HG03045 (cell line): Measurements from ENCODE around the gene PNPLA2.

Experiments used
- ATAC-seq: cut with Tn5 transposase; IDR thresholded peaks from one replicate; pipeline ENCODE4 v1.9.1; 2021; ENCODE audit warnings: mild to moderate bottlenecking, moderate library complexity; ENCODE audit not compliant: unreplicated experiment

Gene PNPLA2

DNA sequence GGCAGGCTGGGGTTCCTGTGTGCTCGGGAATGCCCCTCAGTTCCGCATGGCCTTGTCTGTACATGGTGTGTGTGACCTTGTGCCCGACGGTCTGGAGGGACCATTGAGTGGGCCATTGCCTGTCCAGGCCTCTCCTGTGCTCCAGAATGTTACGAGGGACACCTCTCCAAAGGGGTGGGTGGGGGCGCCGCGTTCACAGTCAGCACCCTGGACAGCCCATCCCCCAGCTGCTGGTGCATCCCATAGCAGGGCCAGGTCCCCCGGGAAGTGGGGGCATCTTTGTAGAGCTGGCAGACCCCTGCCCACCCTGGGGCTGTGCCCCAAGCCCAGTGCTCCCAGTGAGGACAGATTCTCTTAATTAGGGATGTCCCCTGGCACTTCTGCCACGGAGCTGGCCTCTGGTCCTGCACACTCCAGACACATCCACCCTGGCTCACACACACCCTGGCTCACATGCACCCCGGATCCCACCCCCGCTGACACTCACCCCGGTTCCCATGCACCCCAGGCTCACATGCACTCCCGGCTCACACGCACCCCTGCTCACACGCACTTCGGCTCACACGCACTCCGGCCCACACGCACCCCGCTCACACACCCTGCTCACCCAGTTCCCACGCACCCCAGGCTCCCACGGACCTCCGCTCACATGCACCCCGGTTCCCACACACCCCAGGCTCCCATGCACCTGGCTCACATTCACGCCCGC lies 39.5 kb downstream of the PNPLA2 start:
- no peak for ATAC-seq

DNA sequence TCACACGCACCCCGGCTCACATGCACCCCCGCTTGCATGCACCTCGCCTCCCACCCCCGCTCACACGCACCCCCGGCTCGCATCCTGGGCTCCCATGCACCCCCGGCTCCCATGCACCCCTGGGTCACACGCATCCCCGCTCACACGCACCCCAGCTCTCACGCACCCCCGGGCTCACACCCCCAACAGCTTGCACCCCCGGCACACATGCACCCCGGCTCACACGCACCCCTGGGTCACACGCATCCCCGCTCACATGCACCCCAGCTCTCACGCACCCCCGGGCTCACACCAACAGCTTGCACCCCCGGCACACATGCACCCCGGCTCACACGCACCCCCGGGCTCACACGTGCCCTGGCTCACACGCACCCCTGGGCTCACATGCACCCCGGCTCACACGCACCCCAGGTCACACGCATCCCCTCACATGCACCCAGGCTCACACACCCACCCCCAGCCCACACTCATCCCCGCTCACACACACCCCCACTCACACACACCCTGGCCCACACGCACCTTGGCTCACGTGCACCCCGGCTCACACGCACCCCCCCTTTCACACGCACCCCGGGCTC lies 40.1 kb downstream of the PNPLA2 start:
- ATAC-seq = no peak

- no peak for ATAC-seq
Measured at GRCh38 chr11:859394-860131, 40.8 kb downstream of the PNPLA2 start.

DNA sequence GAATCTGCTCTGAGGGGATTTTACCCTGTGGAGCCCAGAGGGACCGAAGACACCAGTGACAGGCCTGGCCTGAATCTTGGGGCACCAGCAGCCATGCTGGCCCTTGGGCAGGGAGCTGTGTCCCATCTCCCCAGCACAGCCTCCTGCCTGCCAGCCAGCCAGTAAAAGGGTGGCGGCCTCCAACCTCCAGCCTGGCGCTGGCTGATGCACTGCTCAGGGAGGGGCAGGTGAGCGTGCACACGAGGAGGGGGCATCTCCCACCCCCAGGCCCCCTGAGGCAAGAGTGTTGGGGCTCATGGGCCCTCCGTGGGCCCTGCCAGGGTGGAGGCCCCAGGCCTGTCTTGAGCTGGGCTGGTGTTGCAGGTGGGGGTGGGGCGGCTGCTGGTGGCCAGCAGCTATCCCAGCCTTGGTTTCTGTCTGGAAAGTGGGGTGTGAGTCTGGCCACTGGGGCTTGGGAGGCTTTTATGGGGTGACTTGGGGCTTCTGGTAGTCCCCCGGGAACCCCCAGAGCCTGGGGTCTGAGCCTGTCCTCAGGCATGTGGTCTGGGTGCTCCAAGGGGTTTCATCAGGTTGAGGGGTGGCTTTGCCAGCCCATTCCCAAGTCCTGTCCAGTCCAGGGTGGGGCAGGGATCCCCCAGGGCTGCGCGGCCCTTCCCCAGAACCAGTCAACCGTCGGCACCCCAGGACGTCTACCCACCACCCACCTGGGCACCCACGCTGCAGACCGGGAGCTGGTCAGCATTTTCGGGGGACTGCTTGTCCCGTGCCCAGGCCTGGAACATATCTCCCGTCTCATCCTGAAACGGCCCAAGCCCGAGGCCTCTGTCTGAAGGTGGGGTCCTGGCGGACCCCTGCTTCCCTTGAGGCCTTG lies 41.8 kb downstream of the PNPLA2 start:
- ATAC-seq = no peak

- no peak for ATAC-seq
Measured at GRCh38 chr11:861105-861479, 42.4 kb downstream of the PNPLA2 start.

DNA sequence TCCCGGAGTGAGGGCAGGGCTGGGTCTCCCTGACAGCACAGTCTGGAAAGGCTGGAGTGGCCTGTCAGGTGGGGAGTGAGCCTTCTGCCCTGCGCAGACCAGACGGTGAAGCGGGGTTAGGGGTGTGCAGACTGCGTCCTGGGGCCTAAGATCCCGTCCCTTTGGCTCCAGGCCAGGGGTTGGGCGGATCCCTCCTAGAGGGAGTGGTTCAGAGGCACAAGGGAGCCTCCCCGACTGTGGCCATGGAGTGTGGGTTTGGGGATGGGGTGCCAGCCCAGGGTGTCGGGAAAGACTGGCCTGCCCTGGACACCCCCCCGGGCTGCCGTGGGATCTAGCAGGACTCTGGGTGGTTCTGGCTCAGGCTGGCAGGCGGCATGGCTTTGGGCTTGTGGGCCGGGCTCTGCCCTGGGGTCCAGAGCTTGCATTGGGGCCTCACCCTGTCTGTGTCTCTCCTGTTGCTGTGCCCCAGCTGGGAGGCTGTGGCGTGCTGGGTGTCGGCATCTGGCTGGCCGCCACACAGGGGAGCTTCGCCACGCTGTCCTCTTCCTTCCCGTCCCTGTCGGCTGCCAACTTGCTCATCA lies 43.5 kb downstream of the PNPLA2 start:
- no peak for ATAC-seq

DNA sequence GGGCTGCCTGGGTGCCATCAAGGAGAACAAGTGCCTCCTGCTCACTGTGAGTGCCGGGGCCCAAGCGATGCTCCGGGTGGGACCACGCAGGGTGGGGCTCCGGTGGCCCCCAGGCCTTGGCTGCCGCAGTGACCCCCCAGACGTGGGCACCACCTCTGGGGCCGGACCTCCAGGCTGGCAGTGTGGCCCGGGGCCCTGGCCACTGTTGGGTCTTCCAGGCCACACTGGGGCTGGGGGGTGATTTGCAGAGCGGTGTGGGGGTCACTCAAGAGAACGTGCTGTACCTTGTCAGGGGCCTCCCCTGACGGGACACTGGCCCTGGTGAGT lies 43.9 kb downstream of the PNPLA2 start:
- ATAC-seq = no peak

DNA sequence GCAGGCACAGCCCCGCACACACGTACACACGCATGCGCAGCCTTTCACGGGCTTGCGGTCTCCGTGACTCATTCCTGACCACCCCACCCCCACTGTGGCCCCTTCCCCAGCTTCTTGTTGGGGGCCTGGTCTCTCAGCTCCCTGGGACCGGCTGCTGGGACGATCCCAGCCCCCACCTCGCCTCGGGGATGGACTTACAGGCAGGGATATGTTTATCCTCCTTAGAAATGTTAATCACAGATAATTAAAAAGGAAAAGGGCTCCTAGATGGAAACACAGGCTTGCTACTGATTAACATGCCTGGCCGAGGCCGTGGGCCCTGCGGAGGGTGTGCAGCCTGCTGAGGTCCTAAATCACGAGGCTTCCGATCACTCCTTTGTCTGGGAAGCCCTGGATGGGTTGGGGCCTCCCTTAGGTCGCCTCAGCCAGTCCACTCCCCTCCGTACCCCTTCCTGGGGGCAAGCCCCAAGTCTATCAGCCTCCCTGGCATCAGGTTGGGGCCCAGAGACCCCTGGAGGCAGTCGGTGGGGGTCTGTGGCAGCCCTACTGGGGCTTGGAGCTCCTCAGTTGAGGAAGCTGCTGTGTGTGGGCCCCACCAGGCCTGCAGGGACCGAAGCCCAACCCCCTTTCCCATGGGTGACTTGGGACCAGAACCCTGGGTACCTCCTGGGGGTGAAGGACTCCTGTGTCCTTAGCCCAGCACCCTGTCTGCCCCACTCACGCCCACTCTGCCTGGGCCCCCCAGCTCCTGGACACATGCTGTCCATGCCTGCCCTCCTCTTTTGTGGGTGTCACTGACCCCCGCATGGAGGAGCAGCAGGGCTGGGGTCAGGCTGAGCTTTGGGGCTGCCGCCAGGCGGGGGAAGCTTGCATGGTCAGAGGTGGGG lies 44.6 kb downstream of the PNPLA2 start:
- no peak for ATAC-seq

- ATAC-seq = no peak
Measured at GRCh38 chr11:863910-864827, 45.5 kb downstream of the PNPLA2 start.

DNA sequence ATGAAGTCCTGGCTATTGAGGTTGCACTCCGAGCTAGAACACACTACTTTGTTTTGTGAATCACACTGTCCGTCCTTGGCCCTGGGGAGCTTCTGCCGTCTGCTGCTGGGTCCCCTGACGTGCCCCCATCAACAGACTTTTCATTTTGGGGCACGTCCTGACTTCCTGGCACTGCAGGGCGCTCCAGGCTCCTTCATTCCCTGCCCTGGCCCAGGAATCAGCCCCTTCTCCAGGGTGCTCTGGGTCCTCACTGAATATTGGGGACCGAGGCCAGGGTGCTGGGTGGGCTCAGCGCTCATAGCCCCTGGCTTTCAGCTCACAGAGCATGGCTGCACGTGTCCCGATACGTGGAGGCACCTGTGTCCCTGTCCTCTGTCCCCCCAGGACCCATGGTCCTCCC lies 46.2 kb downstream of the PNPLA2 start:
- ATAC-seq = no peak

DNA sequence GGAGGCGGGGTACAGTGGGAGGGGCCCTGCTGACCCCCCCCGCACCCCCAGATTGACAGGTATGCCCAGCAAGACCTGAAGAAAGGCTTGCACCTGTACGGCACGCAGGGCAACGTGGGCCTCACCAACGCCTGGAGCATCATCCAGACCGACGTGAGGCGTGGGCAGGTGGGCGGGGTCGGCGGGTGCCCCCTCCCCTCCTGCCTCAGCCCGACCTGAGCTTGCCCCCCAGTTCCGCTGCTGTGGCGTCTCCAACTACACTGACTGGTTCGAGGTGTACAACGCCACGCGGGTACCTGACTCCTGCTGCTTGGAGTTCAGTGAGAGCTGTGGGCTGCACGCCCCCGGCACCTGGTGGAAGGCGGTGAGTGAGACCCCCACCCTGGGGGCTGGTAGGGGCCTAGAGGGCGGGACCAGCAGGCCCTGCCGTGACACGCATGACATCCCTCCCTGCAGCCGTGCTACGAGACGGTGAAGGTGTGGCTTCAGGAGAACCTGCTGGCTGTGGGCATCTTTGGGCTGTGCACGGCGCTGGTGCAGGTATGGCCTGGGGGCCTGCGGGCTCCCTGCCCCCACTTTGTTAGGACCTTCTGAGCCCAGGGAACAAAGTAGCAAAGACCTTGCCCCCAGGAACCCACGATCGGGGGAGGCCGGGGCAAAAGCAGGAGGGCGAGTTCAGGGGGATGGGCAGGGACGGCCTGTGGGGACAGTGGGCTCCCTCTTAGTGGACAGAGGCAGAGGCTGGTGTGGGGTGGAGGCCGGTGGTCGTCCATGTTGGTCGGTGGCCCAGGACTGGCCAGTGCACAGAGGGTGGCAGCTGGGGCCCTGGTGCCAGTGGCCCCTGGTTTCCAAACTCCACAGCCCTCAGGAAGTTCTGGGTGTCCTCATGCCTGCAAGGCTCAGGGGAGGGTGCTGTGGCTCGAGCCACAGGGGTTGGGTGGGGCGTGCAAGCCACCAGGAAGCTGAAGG lies 47.0 kb downstream of the PNPLA2 start:
- no peak for ATAC-seq

DNA sequence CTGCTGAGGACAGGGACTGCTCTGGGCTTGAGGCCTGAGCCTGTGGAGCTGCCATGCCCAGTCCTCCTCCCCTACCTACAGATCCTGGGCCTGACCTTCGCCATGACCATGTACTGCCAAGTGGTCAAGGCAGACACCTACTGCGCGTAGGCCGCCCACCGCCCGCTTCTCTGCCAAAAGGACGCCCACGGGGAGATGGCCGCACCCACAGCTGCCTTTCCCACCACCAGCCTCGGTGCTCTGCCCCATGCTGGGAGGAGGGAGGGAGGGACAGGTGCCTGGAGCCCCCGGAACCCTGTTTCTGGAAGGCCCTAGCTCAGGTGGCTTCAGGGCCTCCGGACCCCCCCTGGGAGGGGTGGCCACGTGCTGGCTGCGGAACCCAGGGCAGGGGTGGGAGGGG lies 47.8 kb downstream of the PNPLA2 start:
- no peak for ATAC-seq

DNA sequence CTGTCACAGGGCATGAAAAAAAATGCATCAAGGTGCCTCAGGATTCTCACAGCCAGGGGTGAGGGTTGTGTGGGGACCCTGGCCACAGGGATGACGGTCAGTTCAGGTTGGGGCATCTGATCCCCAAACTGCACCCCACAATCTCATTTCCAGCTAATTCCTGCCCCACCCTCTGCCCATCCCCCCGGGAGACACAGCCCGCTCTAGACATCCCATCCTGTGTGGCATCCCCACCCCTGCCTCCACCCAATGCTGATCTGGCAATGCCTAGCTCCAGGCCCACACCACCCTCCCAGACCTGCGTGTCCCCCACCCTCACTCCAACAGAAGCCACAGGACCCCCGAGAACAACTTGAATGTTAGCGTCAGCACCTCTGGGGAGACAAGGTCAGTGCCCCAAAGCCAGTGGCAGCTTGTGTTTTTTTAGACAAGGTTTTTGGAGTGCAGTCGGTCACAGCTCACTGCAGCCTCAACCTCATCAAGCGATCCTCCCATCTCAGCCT lies 49.2 kb downstream of the PNPLA2 start:
- ATAC-seq = no peak

GRCh38 chr11:868394-868793 lies 49.7 kb downstream of the PNPLA2 start:
- no peak for ATAC-seq

DNA sequence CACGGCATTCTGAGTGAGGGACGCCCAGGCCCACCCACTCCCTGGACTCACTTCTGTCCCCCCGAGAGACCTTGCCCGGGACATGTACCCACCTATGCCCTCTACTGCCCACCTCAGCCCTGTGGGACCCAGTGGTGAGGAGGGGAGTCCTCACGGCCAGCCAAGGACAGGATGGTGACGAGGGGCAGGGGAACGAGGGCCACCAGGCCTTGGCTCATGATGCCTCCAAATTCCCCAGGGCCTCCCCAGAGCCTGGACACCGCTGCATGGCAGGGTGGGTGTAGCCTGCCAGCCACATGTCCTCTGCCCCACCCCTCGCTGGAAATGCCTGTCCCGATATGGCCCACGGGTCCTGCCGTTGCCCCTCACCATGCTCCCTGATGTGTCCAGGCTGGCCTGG lies 50.1 kb downstream of the PNPLA2 start:
- no peak for ATAC-seq

DNA sequence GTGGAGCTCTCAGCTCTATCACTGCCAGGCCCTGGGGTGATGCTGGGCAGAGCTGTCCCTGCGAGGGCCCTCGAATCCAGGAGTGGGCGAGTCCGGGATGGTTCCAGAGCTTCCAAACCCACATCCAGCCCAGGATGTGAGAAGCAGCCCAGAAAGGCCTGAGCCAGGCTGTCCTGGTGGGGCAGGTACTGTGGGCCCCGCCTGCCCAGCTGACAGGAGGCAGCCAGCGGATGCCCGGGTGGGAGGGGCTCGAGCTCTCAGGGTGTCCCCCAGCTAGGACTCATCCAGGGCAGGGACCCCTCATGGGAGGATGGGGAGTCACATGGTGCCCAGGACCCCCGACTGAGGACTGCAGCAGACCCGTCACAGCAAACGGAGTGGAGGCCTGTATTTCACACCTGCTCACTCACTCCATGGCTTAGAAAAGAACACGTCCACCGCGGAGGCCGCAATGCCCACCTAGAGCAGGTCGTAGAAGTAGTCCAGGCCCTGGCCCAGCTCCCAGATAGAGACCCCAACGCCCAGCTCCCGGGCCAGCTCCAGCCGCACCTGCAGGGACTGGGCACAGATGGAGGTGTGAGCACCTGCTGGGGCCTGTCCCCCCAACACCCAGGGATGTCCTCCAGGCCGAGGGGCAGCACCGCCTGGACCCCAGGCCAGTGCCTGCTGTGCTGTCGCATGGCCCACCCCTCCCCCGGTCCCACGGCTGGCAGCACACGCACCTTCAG lies 50.8 kb downstream of the PNPLA2 start:
- ATAC-seq = no peak

- ATAC-seq = no peak
Measured at GRCh38 chr11:870127-870413, 51.4 kb downstream of the PNPLA2 start.
